ENCODE measurements around the gene CYTH1. TPM values are rescaled to one million over a fixed set of nuclear protein-coding genes. Genes with fewer than 3 reads are reported as not detected.

The CYTH1 gene
- total RNA-seq, 1 experiment from 2014 or later: 9.7 TPM

DNA sequence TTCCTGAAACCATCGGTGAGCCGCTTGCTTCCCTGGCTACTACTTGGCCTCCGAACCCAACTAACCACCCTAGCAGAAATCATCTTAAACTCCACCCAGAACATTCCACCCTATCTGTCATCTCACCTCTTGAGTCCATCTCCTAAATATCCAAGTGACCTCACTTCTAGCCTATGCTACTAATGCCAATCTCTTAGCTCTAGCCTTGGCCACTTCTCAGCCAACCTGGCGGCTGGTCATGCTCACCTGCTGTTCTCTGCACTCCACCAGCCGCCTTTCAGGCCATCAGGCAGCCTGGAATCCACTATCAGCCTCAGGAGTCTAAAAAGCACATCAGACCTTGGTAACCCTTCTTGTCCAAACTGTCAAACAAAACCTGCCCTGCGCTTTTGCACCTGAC lies 11.9 kb upstream of the CYTH1 start:
- Histone ChIP-seq H2BK12ac (ENCODE audit: insufficient read length, low read depth, low read length) (no peak overlapping the region), H2BK5ac (ENCODE audit: insufficient read length, low read length) (no peak overlapping the region), H3T11ph (ENCODE audit: low read length) (no peak overlapping the region), H3K23me2 (ENCODE audit: insufficient read length, low read depth, low read length, poor library complexity, severe bottlenecking) (no peaks in the 10 kb centered on the region), H3K9ac (ENCODE audit: extremely low read depth, insufficient read length, low read length) (no peak overlapping the region), H3K79me1 (ENCODE audit: insufficient read depth, low read depth, low read length, poor library complexity, severe bottlenecking) (no peaks in the 10 kb centered on the region), H3K4me2 (ENCODE audit: insufficient read depth, insufficient read length, low read length) (no peak overlapping the region), H3K23ac (ENCODE audit: insufficient read length, low read depth, low read length) (no peak overlapping the region), H4K91ac (ENCODE audit: insufficient read length, low read depth, low read length) (no peak overlapping the region), H2AK5ac (ENCODE audit: insufficient read length, low read length) (no peak overlapping the region), H2BK20ac (ENCODE audit: low read depth, low read length, poor library complexity, severe bottlenecking) (no peak overlapping the region), H4K20me1 (ENCODE audit: control insufficient read depth, insufficient read depth, insufficient read length) (no peaks in the 10 kb centered on the region), H3K9me3 (ENCODE audit: control insufficient read depth, low read depth, low read length) (no peaks in the 10 kb centered on the region), H3K79me2 (ENCODE audit: insufficient read depth, low read length) (no peaks in the 10 kb centered on the region; the same call in 1 of the 2 replicates), H3K14ac (ENCODE audit: insufficient read depth, low read length) (no peak overlapping the region), H3K56ac (ENCODE audit: insufficient read length, low read depth, low read length) (no peak overlapping the region), H3K4ac (ENCODE audit: low read depth, low read length) (no peak overlapping the region), H3K27ac (ENCODE audit: insufficient read length, low read depth, low read length) (no peak overlapping the region), H2AFZ (ENCODE audit: low read length) (no peak overlapping the region), H2BK15ac (ENCODE audit: low read depth, low read length) (no peak overlapping the region), H3K4me1 (ENCODE audit: insufficient read depth, low read length) (no peaks in the 10 kb centered on the region), H3K18ac (ENCODE audit: insufficient read length, low read depth, low read length) (no peak overlapping the region), H2BK120ac (ENCODE audit: low read depth, low read length, poor library complexity, severe bottlenecking) (no peak overlapping the region), H4K5ac (ENCODE audit: insufficient read length, low read depth, low read length) (no peak overlapping the region), H4K8ac (replicated peaks; ENCODE audit: insufficient read length, low read depth, low read length) (no peak overlapping the region), H3K27me3 (ENCODE audit: insufficient read depth, low read length) (no peaks in the 10 kb centered on the region)
- DNase-seq: no peak
- H3K4me1 Mint-ChIP-seq: peaks cover 9 to 10% of the 10 kb centered on the region in 2 experiments
- peak overlapping the region; percentile 1 to 28 (median 15); a peak in 5 of 7 replicates for H3K27ac Mint-ChIP-seq
- H3K27me3 Mint-ChIP-seq (ENCODE audit: low read depth): no peaks in the 10 kb centered on the region
- H3K36me3 Mint-ChIP-seq (ENCODE audit: insufficient read depth in 1 of 3, low read depth in 3 of 3): peaks cover 28 to 77% (median 60%) of the 10 kb centered on the region in 3 experiments
- TF ChIP-seq, protein P1, sequence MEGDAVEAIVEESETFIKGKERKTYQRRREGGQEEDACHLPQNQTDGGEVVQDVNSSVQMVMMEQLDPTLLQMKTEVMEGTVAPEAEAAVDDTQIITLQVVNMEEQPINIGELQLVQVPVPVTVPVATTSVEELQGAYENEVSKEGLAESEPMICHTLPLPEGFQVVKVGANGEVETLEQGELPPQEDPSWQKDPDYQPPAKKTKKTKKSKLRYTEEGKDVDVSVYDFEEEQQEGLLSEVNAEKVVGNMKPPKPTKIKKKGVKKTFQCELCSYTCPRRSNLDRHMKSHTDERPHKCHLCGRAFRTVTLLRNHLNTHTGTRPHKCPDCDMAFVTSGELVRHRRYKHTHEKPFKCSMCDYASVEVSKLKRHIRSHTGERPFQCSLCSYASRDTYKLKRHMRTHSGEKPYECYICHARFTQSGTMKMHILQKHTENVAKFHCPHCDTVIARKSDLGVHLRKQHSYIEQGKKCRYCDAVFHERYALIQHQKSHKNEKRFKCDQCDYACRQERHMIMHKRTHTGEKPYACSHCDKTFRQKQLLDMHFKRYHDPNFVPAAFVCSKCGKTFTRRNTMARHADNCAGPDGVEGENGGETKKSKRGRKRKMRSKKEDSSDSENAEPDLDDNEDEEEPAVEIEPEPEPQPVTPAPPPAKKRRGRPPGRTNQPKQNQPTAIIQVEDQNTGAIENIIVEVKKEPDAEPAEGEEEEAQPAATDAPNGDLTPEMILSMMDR (conservative IDR thresholded peaks at IDR 0.05): no peak
- H3K4me3 Mint-ChIP-seq: no peak overlapping the region
- H3K9me3 Mint-ChIP-seq: no peaks in the 10 kb centered on the region
- no CpG with 5 or more reads among the region's 6 CpGs for WGBS (ENCODE audit: extremely low coverage, insufficient read length, low lambda C conversion rate)
